NCI-H1048 (cell line): ENCODE data around the gene BNIP3.

Experiments
- DNase-seq: peaks from one replicate; lab custom pipeline; 2025; lab: John Stamatoyannopoulos, UW

Gene BNIP3

GRCh38 chr10:131981429-131982184 is at the start of gene BNIP3:
BNIP3 (minus strand) TSS chr10:131981923; CDS start chr10:131981806, 117 bp downstream.
- peak; percentile 83 for DNase-seq

- no peak for DNase-seq
Observed at GRCh38 chr10:132030898-132031463, 49.3 kb upstream of the BNIP3 start.

- no peak for DNase-seq
Observed at GRCh38 chr10:132028706-132029105, 47.0 kb upstream of the BNIP3 start.

GRCh38 chr10:132027423-132027983 is 45.8 kb upstream of the BNIP3 start:
- no peak for DNase-seq

- peak; percentile 14 for DNase-seq
Observed at GRCh38 chr10:132023092-132023811, 41.5 kb upstream of the BNIP3 start.

- DNase-seq = no peak
Observed at GRCh38 chr10:132022241-132022640, 40.5 kb upstream of the BNIP3 start.

- DNase-seq = no peak
Observed at GRCh38 chr10:132021504-132022143, 39.9 kb upstream of the BNIP3 start.

- no peak for DNase-seq
Observed at GRCh38 chr10:132021046-132021445, 39.3 kb upstream of the BNIP3 start.

- DNase-seq = no peak
Observed at GRCh38 chr10:132020456-132020855, 38.7 kb upstream of the BNIP3 start.

GRCh38 chr10:132019366-132019765 is 37.6 kb upstream of the BNIP3 start:
- DNase-seq = no peak

GRCh38 chr10:132018446-132018845 is 36.7 kb upstream of the BNIP3 start:
- no peak for DNase-seq

- DNase-seq = no peak
Observed at GRCh38 chr10:132016514-132016913, 34.8 kb upstream of the BNIP3 start.

- no peak for DNase-seq
Observed at GRCh38 chr10:132011445-132011844, 29.7 kb upstream of the BNIP3 start.

- DNase-seq = no peak
Observed at GRCh38 chr10:132011024-132011423, 29.3 kb upstream of the BNIP3 start.

- DNase-seq = no peak
Observed at GRCh38 chr10:132010483-132010882, 28.8 kb upstream of the BNIP3 start.

GRCh38 chr10:132009575-132009974 is 27.9 kb upstream of the BNIP3 start:
- DNase-seq = no peak

- DNase-seq = no peak
Observed at GRCh38 chr10:132007681-132008080, 26.0 kb upstream of the BNIP3 start.

- DNase-seq = no peak
Observed at GRCh38 chr10:132006966-132007365, 25.2 kb upstream of the BNIP3 start.

- no peak for DNase-seq
Observed at GRCh38 chr10:132005147-132005546, 23.4 kb upstream of the BNIP3 start.

GRCh38 chr10:132004052-132004451 is 22.3 kb upstream of the BNIP3 start:
- DNase-seq = no peak

- no peak for DNase-seq
Observed at GRCh38 chr10:132003282-132003924, 21.7 kb upstream of the BNIP3 start.

- DNase-seq = no peak
Observed at GRCh38 chr10:132002004-132002403, 20.3 kb upstream of the BNIP3 start.
